Amygdala (tissue), 56 donors: Measurements from ENCODE around the gene NUP214.
A peak's percentile ranks its signal among the peaks of the same experiment; 100 is the strongest.
"Not testable (repeated sequence)": the region's sequence is repeated elsewhere in the genome, so short reads cannot be mapped to it uniquely, and the experiment has no call there.

Experiments
- DNase-seq, 56 donors: peaks; one replicate each; lab custom pipeline; 2025; lab: John Stamatoyannopoulos, UW

Gene NUP214

GRCh38 chr9:131227959-131228460, 102.6 kb downstream of the NUP214 start:
- no peak for DNase-seq

GRCh38 chr9:131228988-131229387, 103.6 kb downstream of the NUP214 start:
- DNase-seq: no peak

DNA sequence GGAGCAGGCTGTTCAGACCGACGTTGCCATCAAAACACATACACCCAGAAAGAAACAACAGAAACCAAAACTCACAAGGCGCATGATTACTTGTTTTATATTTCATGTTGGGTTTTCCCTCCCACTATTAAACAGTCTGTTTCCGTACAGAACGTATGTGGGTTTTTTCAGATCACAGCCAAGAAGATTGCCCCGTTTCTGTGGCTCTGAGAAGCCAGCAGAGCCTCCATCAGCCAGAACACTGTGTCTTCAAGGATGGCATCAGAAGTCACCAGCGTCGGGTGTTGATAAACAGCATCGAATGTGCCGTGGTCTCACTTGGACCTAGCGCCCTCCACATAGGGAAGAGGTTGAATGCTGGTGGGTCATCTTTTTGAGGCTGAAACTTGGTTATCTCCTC, 108.2 kb downstream of the NUP214 start:
- DNase-seq: no peak

DNA sequence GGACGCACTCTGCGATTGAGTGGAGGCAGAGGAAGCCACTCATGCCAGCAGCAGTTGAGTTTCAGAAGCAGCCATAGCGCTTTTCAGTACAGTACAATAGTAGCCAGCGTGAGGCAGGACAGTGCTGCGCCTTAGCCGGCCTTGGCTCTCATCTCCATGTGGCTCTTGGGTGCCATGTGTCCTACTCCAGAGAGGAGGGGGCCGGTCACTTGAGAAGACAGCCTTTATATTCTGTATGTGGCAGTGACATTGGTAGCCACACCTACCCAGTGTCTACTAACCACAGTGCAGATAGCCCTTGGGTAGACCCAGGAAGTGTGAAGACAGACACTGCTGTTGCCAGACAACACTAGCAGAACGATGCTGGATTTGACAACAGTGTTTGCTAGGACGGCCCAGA, 108.6 kb downstream of the NUP214 start:
- DNase-seq: no peak

DNA sequence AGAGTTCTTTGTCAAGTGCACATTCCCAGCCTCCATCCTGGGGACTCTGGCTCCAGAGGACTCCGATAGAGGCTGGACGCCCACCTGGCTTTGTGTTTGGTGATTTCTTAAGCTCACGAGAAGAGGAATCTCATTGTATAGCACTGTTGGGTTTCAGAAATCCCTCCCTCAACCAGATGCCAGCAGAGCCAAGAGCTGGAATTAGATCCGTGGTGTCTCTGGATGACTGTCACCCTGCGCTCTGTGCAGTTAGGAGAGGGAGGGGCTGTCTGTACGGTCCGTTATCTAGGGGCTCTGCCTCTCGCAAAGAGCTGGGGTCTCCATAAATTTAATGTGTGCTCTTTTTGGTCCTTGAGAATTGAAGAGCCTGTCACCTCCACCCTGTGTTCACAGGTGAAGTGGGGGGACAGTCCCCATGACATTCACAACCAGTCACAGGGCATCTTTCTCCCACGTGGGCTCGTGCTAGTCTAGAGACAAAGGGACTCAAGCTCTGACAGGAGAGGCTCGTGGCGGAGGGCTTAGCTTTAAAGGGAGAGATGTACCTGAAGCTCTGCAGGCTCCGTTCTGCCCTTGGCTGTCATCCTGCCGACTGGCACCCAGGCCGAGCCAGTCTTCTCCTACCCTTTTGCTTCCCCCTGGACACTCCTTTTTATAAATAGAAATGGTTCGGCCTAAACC, 109.6 kb downstream of the NUP214 start:
- no peak for DNase-seq

DNA sequence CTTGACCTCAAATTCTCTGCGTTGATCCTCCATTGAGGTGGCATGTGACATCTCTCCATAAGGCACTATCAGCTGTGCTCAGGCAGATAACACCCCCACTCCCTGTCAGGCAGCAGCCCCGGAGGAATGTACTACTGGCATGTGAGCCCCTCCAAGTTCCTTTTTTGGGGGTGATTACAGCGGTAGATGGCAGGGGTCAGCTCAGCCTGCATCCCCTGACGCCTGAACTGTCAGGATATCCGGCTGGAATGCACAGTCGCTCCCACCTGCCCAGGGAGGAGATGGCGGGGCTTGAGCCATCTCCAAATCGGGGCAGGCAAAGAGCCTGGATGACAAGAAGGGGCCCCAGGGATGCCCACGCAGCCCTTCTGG, 110.1 kb downstream of the NUP214 start:
- DNase-seq: no peak

GRCh38 chr9:131236161-131236560, 110.8 kb downstream of the NUP214 start:
- no peak for DNase-seq

- no peak for DNase-seq
Measured at GRCh38 chr9:131236761-131237160, 111.4 kb downstream of the NUP214 start.

- DNase-seq: no peak
Measured at GRCh38 chr9:131237291-131237690, 111.9 kb downstream of the NUP214 start.

- peak in 17 of 56 donors; percentile 5 to 47 (median 22) for DNase-seq
Measured at GRCh38 chr9:131237931-131238401, 112.6 kb downstream of the NUP214 start.

GRCh38 chr9:131238402-131239021, 113.1 kb downstream of the NUP214 start:
- DNase-seq: peak in 3 of 56 donors; percentile 19 to 35 (median 34)

GRCh38 chr9:131239161-131239975, 114.0 kb downstream of the NUP214 start:
- no peak for DNase-seq

GRCh38 chr9:131240047-131240921, 114.9 kb downstream of the NUP214 start:
- no peak for DNase-seq

DNA sequence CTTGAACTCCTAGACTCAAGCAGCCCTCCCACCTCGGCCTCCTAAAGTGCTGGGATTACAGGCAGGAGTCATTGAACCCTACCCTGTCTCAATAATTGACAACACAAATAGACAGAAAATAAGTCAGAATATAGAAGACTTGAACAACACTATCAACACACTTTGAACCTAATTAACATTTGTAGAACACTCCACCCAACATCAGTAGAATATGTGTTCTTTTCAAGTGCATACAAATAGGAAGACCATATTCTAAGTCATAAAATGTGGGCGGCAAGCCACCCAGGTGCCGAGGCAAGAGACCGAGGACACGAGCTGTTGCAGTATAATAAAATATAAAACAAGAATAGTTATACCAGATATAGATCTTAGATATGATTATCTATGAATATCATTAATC, 118.9 kb downstream of the NUP214 start:
- not testable (repeated sequence) for DNase-seq

GRCh38 chr9:131246618-131247017, 121.2 kb downstream of the NUP214 start:
- DNase-seq: no peak

DNA sequence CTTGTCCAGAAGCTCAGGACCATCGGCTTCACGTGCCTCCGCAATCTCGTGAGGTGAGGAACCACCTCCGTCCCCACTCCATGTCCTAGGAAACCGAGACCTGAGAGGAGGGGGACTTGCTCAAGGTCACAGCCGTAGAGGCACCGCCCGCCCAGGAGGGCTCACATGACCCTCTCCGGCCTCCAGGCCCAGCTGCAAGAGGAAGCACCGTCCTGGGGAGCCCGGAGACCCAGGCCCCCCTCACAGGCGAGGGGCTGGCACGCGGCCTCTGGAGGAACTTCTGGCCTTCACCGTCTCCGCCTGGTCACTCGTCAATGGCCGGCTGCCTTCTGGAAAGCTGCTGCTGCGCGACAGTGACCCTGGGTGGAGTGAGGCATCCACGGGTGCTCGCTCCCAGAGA, 126.7 kb downstream of the NUP214 start:
- no peak for DNase-seq

- peak in 16 of 56 donors; percentile 22 to 70 (median 44) for DNase-seq
Measured at GRCh38 chr9:131253891-131254491, 128.6 kb downstream of the NUP214 start.

DNA sequence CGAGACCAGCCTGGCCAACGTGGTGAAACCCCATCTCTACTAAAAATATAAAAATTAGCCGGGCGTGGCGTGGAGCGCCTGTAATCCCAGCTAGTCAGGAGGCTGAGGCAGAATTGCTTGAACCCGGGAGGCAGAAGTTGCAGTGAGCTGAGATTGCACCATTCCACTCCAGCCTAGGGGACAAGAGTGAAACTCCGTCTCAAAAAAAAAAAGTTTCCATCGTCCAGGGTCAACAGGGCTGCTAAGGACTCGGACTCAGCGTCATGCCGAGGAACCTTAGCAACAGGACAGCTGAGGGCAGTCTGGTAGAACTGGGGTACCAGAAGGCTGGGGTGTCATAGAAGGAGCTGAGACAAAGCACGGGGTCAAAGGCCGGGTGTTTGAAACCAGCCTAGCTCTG, 129.2 kb downstream of the NUP214 start:
- no peak for DNase-seq

GRCh38 chr9:131255676-131256197, 130.4 kb downstream of the NUP214 start:
- DNase-seq: no peak
